ENCODE results near the gene PSMG4.

PSMG4 gene

DNA sequence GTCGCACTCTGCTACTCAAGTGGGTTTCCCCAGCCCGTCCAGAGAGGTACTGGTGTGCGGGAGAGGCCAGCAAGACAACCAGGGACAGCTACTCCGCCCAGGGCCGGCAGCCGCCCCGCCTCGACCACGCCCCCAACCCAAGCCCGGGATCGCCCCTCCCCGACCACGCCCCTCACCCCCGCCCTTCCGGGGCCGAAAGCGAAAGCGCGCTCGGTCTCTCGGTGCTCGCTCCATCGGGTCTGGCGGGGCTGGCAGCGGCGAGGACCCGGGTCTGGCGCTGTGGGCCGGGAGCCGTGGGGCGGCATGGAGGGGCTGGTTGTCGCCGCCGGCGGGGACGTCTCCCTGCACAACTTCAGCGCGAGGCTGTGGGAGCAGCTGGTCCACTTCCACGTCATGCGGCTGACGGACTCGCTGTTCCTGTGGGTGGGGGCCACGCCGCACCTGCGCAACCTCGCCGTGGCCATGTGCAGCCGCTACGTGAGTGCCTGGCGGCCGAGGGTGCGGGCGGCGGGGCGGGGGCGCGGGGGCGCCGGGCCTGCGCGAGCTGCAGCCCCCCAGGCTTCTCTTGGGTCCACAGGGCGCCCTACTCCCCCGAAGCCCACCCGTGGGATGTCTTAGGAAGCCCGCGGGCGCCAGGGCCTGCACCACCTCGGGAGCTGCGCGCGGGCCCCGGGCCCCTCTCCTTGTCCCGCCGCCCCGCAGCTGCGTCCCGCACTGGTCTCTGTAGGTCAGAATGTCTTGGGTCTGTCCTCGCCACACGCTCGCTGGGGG, at the start of gene PSMG4:
Gene PSMG4, plus strand, starts transcription at position 228 of the 771 bp plus-strand sequence. Its CDS starts 76 bp downstream, at position 304.
- TF ChIP-seq, protein P1, sequence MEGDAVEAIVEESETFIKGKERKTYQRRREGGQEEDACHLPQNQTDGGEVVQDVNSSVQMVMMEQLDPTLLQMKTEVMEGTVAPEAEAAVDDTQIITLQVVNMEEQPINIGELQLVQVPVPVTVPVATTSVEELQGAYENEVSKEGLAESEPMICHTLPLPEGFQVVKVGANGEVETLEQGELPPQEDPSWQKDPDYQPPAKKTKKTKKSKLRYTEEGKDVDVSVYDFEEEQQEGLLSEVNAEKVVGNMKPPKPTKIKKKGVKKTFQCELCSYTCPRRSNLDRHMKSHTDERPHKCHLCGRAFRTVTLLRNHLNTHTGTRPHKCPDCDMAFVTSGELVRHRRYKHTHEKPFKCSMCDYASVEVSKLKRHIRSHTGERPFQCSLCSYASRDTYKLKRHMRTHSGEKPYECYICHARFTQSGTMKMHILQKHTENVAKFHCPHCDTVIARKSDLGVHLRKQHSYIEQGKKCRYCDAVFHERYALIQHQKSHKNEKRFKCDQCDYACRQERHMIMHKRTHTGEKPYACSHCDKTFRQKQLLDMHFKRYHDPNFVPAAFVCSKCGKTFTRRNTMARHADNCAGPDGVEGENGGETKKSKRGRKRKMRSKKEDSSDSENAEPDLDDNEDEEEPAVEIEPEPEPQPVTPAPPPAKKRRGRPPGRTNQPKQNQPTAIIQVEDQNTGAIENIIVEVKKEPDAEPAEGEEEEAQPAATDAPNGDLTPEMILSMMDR (IDR thresholded peaks at IDR 0.05; ENCODE audit: control insufficient read depth, extremely low read depth, insufficient read depth), result 0 out of 2 replicates have a peak, but pooled peaks have one; percentile 0
- DNase-seq (ENCODE audit: low read depth), result peak; percentile 50
- peak within 1 kb of the TSS; percentile 91 for H3K4me3 ChIP-seq (ENCODE audit: low read depth, low read length)

- TF ChIP-seq, protein P1 (IDR thresholded peaks at IDR 0.05; ENCODE audit: control insufficient read depth, extremely low read depth, insufficient read depth), result no peak
- no peak for DNase-seq (ENCODE audit: low read depth)
- no peak overlapping the region for H3K4me3 ChIP-seq (ENCODE audit: low read depth, low read length)
Measured at GRCh38 chr6:3209114-3210023, 49.4 kb upstream of the PSMG4 start.

GRCh38 chr6:3210024-3210610, 48.6 kb upstream of the PSMG4 start:
- DNase-seq (ENCODE audit: low read depth), result no peak
- TF ChIP-seq, protein P1 (IDR thresholded peaks at IDR 0.05; ENCODE audit: control insufficient read depth, extremely low read depth, insufficient read depth), result no peak
- H3K4me3 ChIP-seq (ENCODE audit: low read depth, low read length), result no peak overlapping the region

GRCh38 chr6:3211681-3212080, 47.1 kb upstream of the PSMG4 start:
- DNase-seq (ENCODE audit: low read depth), result no peak
- TF ChIP-seq, protein P1 (IDR thresholded peaks at IDR 0.05; ENCODE audit: control insufficient read depth, extremely low read depth, insufficient read depth), result no peak
- no peak overlapping the region for H3K4me3 ChIP-seq (ENCODE audit: low read depth, low read length)

- TF ChIP-seq, protein P1 (IDR thresholded peaks at IDR 0.05; ENCODE audit: control insufficient read depth, extremely low read depth, insufficient read depth), result no peak
- no peak overlapping the region for H3K4me3 ChIP-seq (ENCODE audit: low read depth, low read length)
- no peak for DNase-seq (ENCODE audit: low read depth)
Measured at GRCh38 chr6:3212261-3212660, 46.5 kb upstream of the PSMG4 start.

DNA sequence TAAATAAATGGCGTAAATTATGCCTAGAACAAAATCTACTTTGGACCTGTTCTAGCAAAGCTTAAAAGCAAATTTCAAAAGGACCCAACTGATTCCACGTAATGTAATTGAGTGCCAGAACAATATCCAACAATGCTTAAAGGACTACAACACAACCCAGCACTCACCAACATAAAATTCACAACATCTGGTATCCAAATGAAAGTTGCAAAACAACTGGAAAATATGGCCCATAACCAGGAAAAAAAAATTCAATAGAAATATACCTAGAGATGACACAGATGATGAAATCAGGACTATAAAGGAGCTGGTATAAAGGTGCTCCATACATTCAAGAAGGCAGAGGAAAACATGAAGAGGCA, 45.4 kb upstream of the PSMG4 start:
- H3K4me3 ChIP-seq (ENCODE audit: low read depth, low read length), result no peak overlapping the region
- TF ChIP-seq, protein P1 (IDR thresholded peaks at IDR 0.05; ENCODE audit: control insufficient read depth, extremely low read depth, insufficient read depth), result no peak
- DNase-seq (ENCODE audit: low read depth), result no peak

Data from LNCaP clone FGC (cell line).